DMS114 treated with DMSO at 0.1 percent for 48 hours (cell line): Measurements from ENCODE around the gene C16orf96.

ENCODE experiments used
- DNase-seq: peaks from one replicate; lab custom pipeline; 2025; ENCODE audit not compliant: unreplicated experiment; lab: John Stamatoyannopoulos, UW

C16orf96 gene

GRCh38 chr16:4641306-4641687 lies 85.2 kb downstream of the C16orf96 start:
- DNase-seq, result no peak

- DNase-seq, result no peak
Measured at GRCh38 chr16:4641895-4642294, 85.8 kb downstream of the C16orf96 start.

- no peak for DNase-seq
Measured at GRCh38 chr16:4646773-4647643, 90.9 kb downstream of the C16orf96 start.

GRCh38 chr16:4647644-4647980 lies 91.5 kb downstream of the C16orf96 start:
- no peak for DNase-seq

- no peak for DNase-seq
Measured at GRCh38 chr16:4648917-4649316, 92.8 kb downstream of the C16orf96 start.

- no peak for DNase-seq
Measured at GRCh38 chr16:4649744-4650442, 93.8 kb downstream of the C16orf96 start.
